GM10266 (cell line): ENCODE measurements around the gene HAP1.

Experiments
- DNase-seq: peaks from one replicate; pipeline ENCODE4 v3.0.0; 2012; ENCODE audit errors: extremely low spot score
- TF ChIP-seq, protein P1 (sequence below): IDR thresholded peaks from 2 replicates; pipeline ENCODE4 v1.5.1; 2012; ENCODE audit warnings: mild to moderate bottlenecking, low read depth; ENCODE audit not compliant: control insufficient read depth, insufficient read depth; ENCODE audit errors: missing control alignments

Gene HAP1

GRCh38 chr17:41775394-41776226, 41.2 kb upstream of the HAP1 start:
- TF ChIP-seq, protein P1, sequence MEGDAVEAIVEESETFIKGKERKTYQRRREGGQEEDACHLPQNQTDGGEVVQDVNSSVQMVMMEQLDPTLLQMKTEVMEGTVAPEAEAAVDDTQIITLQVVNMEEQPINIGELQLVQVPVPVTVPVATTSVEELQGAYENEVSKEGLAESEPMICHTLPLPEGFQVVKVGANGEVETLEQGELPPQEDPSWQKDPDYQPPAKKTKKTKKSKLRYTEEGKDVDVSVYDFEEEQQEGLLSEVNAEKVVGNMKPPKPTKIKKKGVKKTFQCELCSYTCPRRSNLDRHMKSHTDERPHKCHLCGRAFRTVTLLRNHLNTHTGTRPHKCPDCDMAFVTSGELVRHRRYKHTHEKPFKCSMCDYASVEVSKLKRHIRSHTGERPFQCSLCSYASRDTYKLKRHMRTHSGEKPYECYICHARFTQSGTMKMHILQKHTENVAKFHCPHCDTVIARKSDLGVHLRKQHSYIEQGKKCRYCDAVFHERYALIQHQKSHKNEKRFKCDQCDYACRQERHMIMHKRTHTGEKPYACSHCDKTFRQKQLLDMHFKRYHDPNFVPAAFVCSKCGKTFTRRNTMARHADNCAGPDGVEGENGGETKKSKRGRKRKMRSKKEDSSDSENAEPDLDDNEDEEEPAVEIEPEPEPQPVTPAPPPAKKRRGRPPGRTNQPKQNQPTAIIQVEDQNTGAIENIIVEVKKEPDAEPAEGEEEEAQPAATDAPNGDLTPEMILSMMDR = no peak
- no peak for DNase-seq

GRCh38 chr17:41773731-41774193, 39.3 kb upstream of the HAP1 start:
- DNase-seq = no peak
- TF ChIP-seq, protein P1 = no peak

- DNase-seq = no peak
- TF ChIP-seq, protein P1 = no peak
Measured at GRCh38 chr17:41773190-41773588, 38.7 kb upstream of the HAP1 start.

DNA sequence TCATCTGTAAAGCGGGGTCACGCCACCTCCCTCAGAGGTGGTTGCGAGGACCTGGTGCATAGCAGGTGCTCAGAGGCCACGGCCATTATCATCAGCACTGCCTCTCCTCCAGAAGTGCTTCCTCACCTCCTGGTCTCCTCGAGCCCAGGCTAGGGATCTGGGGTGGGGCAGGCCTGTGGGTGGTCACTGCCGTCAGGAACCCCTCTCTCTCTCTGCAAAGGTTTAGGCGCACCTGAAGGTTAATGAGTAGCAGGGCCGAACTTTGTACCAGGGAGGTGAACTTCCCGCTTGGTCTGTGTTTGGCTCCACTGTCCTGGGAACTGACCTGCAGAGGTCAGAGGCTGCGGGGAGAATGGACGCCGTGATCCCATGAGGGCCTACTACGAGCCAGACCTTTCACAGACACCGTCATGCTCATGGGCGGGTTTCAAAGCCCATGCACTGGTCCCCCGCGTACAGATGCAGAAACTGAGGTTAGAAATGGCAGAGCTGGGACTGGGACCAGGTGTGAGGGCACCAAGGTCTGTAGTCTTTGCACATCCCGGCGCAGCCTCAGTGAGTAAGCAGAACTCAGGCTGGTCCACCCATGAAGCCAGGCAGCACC, 38.2 kb upstream of the HAP1 start:
- DNase-seq = no peak
- TF ChIP-seq, protein P1 = no peak

GRCh38 chr17:41772218-41772585, 37.8 kb upstream of the HAP1 start:
- DNase-seq = no peak
- TF ChIP-seq, protein P1 = no peak

DNA sequence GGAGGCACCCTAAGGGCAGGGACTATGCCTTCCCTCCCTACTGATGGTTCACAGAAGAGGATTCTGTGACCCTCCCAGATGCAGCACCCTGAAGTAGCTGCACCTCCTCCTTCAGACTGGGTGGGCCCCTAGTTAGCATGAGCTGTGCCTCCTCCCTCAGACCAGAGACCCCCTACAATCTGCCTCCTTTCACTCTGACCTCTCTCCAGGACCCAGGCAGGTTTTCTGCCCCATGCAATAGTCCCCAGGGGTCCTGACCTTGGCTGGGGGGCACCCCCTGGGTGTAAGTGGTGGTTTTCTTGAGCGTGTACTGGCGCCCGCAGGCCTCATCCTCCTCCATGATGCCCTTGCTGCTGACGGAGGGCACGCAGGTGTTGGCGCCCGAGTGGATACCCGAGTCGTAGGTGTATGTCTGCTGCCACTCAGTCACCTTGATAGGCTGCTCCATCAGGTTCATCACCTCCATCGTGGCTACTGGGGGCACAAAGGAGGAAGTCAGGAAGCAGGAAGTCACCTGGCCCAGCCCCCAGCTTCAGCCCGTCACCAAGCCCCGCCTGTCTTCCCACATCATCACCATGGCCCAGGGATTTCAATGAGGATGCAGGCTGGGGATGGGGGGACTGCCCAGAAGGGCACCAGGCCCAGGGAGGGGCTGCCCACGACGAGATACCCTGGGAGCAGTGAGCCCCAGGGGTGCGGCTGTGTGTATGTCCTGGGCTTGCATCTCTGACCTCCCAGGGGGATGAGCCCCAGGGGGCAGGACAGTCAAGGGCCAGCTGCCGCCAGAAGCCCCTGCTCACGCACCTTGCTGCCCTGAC, 37.2 kb upstream of the HAP1 start:
- DNase-seq = no peak

More for the DNA sequence above, 37.2 kb upstream of the HAP1 start:
- TF ChIP-seq, protein P1 = no peak
